GM21717 (cell line): ENCODE measurements around the gene GFOD2.
"Not testable (repeated sequence)": the region's sequence is repeated elsewhere in the genome, so short reads cannot be mapped to it uniquely, and the experiment has no call there.

Experiments
- ATAC-seq: cut with Tn5 transposase; IDR thresholded peaks from one replicate; pipeline ENCODE4 v1.9.1; 2021; ENCODE audit warnings: mild to moderate bottlenecking, moderate library complexity; ENCODE audit not compliant: unreplicated experiment

Gene GFOD2

DNA sequence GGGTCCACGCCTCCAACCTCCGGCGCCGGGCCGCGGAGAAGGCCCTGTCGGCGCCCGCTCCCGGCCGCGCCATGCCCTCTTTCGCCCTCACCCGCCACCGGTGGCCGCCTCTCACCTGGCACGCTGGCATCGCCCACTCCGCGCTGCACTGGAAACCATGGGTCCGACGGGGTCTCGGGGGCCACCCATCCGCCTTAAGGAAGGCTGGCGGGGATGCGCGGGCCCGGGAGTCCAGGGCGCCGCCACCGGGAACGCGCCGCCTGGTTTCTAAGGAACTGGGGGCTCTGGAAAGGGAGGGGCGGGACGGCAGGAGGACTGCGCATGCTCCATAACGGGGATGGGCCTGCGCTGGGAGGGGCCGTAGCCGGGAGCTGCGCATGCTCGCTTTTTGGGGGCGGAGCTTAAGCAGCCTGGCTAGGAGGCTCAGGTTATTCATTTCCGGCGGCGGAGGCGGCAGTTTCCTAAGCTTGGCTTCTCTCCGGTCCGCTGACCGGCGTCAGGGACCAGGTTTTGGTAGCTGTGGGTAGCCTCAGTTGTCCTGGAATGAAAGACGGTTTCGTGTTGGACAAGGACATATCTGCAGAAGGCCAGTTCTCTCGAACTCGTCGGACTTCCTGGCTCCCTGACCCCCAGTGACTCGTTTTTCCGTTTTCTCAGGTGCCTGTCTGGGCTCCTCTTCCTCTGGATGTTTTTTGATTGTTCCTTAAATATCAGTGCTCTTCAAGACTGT, at the start of gene GFOD2:
Gene GFOD2, minus strand, starts transcription at position 269 of the 730 bp plus-strand sequence. CDS start 33,601 bp downstream, outside the sequence.
- peak; percentile 75 for ATAC-seq

DNA sequence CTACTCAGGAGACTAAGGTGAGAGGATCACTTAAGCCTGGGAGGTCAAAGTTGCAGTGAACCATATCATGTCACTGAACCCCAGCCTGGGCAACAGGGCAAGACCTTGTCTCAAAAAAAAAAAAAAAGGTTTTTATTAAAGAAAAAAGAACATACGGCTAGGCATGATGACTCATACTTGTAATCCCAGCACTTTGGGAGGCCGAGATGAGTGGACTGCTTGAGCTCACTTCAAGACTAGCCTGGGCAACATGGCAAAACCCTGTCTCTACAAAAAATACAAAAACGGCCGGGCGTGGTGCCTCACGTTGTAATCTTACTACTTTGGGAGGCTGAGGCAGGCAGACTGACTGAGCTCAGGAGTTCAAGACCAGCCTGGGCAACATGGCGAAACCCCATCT, 48.8 kb upstream of the GFOD2 start:
- no peak for ATAC-seq

DNA sequence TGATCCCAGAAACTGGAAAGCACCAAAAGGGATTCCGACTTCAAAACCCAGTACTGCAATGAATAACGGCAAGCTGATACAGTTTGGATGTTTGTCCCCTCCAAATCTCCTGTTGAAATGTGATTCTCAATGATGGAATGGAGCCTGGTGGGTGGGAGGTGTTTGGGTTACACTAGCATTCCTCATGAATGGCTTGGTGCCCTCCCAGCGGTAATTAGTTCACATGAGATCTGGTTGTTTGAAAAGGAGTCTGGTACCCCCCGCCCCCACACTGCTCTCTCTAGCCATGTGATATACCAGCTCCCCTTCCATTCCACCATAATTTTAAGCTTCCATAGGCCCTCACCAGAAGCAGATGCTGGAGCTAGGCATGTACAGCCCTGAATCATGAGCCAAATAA, 47.2 kb upstream of the GFOD2 start:
- no peak for ATAC-seq

DNA sequence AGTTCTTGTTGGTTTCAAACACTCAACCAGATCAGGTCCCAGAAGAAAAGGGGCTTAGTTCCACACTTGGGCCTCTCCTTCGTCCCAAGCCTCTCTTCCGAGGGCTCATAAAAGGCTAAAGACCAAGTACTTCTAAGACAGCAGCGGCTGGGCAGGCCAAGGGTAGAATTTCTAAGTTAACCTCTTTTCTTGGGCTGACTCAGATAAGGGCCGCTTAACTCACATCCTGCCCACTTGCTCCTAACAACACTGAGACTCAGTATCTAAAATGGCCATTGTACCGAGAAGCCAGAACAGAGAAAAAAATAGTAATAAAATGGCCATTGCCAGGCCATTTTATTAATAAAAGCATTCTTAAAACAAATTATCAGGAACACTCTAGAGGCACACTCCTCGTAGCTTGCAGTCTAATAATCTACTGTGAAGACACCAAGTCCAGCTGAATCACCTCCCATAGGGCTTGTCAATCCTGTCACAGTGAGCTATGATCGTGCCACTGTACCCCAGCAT, 45.1 kb upstream of the GFOD2 start:
- no peak for ATAC-seq

- no peak for ATAC-seq
These were observed 44.0 kb upstream of the GFOD2 start for GRCh38 chr16:67763066-67763465.

GRCh38 chr16:67762385-67762784, 43.3 kb upstream of the GFOD2 start:
- ATAC-seq = no peak

DNA sequence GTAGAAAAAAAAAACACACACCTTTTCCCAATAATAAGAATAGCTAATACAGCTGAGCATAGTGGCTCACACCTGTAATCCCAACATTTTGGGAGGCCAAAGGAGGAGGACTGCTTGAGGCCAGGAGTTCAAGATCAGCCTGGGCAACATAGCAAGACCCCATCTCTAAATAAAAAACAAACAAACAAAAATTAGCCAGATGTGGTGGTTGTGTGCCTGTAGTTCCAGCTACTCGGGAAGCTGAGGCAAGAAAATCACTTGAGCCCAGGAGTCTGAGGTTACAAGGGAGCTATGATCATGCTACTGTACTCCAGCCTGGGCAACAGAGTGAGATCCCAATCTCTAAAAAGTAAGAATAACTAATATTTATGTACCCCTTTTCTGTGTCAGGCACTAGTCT, 42.8 kb upstream of the GFOD2 start:
- no peak for ATAC-seq

DNA sequence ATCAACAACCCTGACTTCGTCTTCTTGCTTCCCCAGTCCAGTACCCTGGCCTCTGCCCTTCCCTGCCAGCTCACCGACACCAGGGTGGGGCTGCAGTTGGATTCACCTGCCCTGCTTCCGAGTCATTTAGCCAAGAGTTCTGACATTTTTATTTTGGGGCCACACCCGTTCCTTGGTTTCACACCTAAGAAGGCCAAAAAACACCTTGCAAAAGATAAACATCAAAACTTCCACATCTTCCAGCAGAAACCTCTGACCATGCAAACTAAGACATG, 41.8 kb upstream of the GFOD2 start:
- ATAC-seq = no peak

GRCh38 chr16:67760206-67760955, 41.3 kb upstream of the GFOD2 start:
- no peak for ATAC-seq

- ATAC-seq = no peak
These were observed 39.9 kb upstream of the GFOD2 start for GRCh38 chr16:67758966-67759365.

DNA sequence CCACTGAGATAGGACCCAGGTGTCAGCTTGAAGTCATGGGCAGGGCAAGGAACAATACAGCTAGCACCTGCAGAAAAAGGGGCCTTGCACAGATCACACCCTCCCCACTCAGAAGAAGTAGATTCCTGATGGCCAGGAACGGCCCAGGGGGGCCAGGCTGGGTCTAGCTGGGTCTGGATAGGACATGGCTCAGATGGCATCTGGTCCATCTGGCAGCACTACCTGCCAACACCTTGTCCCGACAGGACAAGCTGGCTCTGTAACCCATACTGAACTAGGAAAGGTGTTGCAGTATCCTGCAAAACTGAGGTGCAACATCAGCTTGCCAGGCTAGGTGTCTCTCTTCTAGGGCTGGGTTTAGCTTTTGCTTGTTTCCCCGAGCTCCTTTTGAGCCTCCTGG, 38.9 kb upstream of the GFOD2 start:
- ATAC-seq = no peak

GRCh38 chr16:67752641-67753040, 33.5 kb upstream of the GFOD2 start:
- ATAC-seq = no peak

DNA sequence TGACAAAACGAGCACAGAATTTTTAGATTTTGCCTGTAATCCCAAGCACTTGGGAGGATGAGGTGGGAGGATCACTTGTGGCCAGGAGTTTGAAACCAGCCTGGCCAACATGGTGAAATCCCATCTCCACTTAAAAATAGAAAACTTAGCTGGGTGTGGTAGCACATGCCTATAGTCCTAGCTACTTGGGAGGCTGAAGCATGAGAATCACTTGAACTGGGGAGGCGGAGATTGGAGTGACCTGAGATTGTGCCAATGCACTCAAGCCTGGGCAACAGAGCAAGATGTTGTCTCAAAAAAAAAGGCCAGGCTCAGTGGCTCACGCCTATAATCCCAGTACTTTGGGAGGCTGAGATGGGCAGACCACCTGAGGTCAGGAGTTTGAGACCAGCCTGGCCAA, 32.2 kb upstream of the GFOD2 start:
- not testable (repeated sequence) for ATAC-seq

- ATAC-seq = peak; percentile 82
These were observed 31.4 kb upstream of the GFOD2 start for GRCh38 chr16:67750466-67750865.

DNA sequence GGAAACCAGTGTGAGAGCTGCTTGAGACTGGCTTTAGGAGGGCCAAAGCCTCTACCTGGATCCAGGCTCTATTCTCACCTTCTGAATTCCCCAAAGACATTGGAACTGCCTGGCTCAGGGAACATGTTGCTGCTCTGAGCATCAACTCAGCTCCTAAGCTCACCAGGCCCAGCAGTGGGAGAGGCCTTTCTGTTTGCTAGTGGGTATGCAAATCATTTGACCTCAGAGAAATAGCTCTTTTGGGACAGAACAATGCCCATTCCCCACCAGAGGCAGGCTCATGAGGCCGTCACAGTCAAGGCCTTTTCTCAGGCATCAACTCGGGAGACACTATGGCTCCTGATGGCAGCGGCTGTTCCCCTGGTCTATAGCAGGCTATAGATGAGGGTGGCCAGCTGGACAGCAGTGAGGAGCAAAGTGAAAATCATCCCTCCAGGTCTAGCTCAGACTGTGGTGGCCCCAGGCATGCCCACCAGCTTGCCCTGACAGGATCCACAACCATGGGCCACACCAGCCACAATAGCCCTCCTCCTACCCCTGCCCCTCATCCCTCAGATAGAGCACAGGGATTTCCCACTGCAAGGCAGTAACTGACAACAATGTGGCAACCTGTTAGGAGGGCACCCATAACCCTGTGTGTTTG, 30.4 kb upstream of the GFOD2 start:
- ATAC-seq = no peak

DNA sequence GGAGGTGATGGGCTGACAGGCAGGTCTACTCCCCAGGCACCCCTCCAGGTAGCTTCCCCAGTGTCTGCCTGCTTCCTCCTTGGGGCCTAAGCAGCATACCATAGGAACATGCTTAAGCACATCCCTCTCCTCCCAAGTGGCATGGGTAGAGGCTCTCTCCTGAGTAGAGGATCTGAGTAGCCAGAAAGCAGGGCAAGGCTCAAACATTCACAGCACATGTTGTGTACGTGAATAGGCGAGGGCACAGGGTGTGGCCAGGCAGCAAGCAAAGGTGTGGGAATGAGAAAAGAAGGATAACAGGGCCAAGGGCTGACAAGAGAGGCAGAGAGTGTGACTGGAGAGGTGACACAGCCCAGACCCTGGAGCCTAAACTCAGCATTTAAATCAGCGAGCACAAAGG, 29.7 kb upstream of the GFOD2 start:
- no peak for ATAC-seq

DNA sequence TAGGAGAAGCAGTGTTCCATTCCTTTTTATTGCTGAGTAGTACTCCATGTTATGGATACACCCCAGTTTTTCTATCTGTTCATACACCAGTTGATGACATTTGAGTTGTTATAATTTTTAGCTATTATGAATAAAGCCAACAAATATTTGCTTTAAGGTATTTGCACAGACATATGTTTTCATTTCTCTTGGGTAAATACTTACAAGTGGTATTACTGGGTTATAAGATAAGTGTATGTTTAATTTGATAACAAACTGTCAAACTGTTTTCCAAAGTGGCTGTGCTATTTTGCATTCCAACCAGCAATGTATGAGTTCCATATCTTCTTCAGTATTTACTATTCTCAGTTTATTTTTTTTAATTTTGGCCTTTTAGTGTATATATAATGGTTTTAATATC, 27.7 kb upstream of the GFOD2 start:
- ATAC-seq = no peak

DNA sequence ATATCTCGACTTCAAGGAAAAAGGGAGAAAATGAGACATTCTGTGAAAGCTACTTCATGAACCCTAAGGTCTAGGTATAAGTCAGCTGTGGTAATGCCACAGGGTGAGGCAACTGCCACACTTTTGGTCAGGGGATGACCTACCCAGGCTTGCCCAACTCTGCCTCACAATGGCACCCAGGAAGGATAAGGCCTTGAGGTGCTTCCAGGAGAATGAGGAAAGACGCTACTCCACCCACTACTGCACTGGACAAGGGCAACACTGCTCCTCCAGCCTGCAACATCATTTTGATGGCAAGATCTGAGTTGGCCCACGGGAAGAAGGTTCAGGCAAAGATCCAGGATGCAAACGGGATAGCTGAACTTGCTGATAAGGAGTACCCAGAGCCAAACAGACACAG, 22.0 kb upstream of the GFOD2 start:
- no peak for ATAC-seq

GRCh38 chr16:67740391-67740790, 21.3 kb upstream of the GFOD2 start:
- no peak for ATAC-seq

- no peak for ATAC-seq
These were observed 17.7 kb upstream of the GFOD2 start for GRCh38 chr16:67736858-67737257.

DNA sequence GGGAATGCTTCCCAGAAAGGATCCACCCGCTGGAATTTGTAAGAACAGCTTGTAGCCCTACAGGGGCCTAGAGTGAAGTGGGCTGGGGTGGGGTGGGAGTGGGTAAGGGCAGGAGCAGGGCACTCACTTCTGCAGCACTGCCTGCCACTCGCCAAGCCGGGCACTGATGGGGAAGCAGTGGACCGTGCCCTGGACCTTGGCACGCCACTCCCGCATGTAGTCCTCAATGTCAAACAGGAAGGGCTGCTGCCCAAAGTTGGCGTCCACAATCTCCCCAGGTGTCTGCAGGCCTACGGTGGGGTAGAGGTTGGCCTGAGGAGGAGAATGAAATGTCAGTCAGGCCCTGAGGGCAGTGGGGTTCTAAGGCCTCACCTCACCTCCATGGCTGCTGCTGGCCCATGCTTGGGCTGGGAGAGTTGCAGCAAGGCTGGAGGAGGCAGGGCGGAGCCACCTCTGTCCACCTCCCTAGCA, 15.7 kb upstream of the GFOD2 start:
- no peak for ATAC-seq
